Left colon (tissue), 2 donors: Measurements from ENCODE around the gene DEPDC4. TPM values are rescaled to one million over a fixed set of nuclear protein-coding genes. Genes with fewer than 3 reads are reported as not detected.
"Not testable (repeated sequence)": the region's sequence is repeated elsewhere in the genome, so short reads cannot be mapped to it uniquely, and the experiment has no call there.

Source experiments
- ATAC-seq: fragments of 200-7000 bp; cut with Tn5 transposase; one replicate; pipeline ENCODE4 v1.9.1; 2020; ENCODE audit warnings: mild to moderate bottlenecking, moderate library complexity
- DNase-seq, 2 donors: peaks; one replicate each; pipeline ENCODE4 v3.0.0-alpha.2; 2020
- intact Hi-C, 2 donors: fragments of 100-400 bp; cut with DNase I in 1 of 2; cut with micrococcal nuclease in 1 of 2; formaldehyde crosslinking; loops; one replicate each; pipeline versions ENCODE4 v1.11.2 to v1.14.0; 2022; cut with DNase I, micrococcal nuclease
- long read RNA-seq: library from polyadenylated mRNA; unstranded; transcript quantifications from one replicate; pipeline ENCODE4 v2.0.0, GENCODE V29; 2021
- total RNA-seq, 2 donors: library from RNA; stranded (reverse); fragmentation: NEBNext Ultra II Directional; extraction: Animal tissue kit (Norgen Biotek cat#: 25700); gene quantifications; one replicate each; pipeline ENCODE4 v1.2.1, GENCODE V29; 2021
- donor health status: DM: no; HTN: no; CAD: no.
- donor health status: DM: yes; HTN: yes; CAD: no.

Gene DEPDC4
- total RNA-seq, result 1 to 10 TPM; 1.7 to 3.0 TPM
- long read RNA-seq, partial matches to known transcripts, result 0 of 1 reads
- long read RNA-seq, other reads (novel, unspliced or antisense), result 1 of 1 reads

- intact Hi-C loops, result no loop called here
- DNase-seq (peak; percentile 97), ATAC-seq (peak; percentile 90)
These were observed at the start of gene DEPDC4, which contains the start of gene SCYL2 for GRCh38 chr12:100266835-100267602. TSS of gene DEPDC4 (minus strand) at chr12:100267079. CDS start at chr12:100267076, 3 bp downstream. TSS of gene SCYL2 (plus strand) at chr12:100267177. CDS start at chr12:100282971, 15,794 bp downstream.

DNA sequence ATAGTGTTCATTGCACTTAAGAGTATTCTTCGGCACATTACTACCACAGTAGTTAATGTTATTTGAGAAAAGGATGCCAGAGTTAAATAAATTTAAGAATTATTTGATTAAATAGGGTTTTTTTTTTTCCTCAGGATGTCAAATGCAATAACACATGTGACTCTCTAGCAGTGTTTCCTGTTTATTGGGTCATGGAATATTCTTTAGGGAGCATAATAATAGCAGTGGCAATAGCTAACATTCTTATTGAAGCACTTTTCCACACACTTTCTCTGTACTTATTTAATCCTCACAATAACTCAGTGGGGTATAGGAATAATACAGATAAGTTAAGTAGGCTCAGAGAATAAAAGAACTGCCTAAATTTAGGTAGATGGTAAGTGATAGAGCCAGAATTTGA is 44.4 kb upstream of the DEPDC4 start:
- ATAC-seq (no peak), DNase-seq (no peak)
- intact Hi-C loops, result no loop called here

DNA sequence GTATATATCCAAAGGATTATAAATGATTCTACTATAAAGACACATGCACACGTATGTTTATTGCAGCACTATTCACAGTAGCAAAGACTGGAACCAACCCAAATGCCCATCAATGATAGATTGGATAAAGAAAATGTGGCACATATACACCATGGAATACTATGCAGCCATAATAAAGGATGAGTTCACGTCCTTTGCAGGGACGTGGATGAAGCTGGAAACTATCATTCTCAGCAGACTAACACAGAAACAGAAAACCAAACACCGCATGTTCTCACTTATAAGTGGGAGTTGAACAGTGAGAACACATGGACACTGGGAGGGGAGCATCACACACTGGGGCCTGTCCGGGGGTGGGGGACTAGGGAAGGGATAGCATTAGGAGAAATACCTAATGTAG is 41.3 kb upstream of the DEPDC4 start:
- ATAC-seq, DNase-seq, intact Hi-C loops: not testable (repeated sequence)

GRCh38 chr12:100304334-100304733 is 37.5 kb upstream of the DEPDC4 start:
- DNase-seq, intact Hi-C loops, ATAC-seq: not testable (repeated sequence)

GRCh38 chr12:100303831-100304230 is 37.0 kb upstream of the DEPDC4 start:
- intact Hi-C loops, result no loop called here
- ATAC-seq (no peak), DNase-seq (no peak)

DNA sequence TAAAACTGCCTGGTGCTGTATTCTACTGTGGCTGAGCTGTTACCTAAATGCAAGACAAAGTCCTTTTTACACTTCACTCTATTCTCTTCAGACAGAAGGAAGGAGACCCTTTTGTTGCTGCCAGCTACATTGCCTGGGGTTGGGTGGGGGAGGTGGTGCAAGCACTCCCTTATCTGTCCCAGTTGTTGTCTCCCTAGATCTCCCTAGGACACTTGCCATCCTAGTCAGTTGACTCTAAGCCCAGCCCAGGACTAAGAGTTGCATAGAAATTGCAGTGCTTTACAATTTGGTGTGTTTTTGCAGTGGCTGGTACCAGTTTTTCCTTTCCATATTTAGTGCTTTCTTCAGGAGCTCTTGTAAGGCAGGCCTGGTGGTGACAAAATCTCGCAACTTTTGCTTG is 35.2 kb upstream of the DEPDC4 start:
- intact Hi-C loops, result no loop called here
- no peak for DNase-seq
- no peak for ATAC-seq

- no peak for DNase-seq
- no peak for ATAC-seq
- intact Hi-C loops, result no loop called here
These were observed 29.1 kb upstream of the DEPDC4 start for GRCh38 chr12:100295764-100296555.

DNA sequence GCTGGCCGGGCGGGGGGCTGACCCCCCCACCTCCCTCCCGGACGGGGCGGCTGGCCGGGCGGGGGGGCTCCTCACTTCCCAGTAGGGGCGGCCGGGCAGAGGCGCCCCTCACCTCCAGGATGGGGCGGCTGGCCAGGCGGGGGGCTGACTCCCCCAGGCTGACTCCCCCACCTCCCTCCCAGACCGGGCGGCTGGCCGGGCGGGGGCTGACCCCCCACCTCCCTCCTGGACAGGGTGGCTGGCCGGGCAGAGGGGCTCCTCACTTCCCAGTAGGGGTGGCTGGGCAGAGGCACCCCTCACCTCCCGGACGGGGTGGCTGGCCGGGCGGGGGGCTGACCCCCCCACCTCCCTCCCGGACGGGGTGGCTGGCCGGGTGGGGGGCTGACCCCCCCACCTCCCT is 27.5 kb upstream of the DEPDC4 start:
- ATAC-seq, intact Hi-C loops, DNase-seq: not testable (repeated sequence)

GRCh38 chr12:100293017-100293416 is 26.1 kb upstream of the DEPDC4 start:
- intact Hi-C loops, result no loop called here
- ATAC-seq (peak; percentile 41), DNase-seq (no peak)

DNA sequence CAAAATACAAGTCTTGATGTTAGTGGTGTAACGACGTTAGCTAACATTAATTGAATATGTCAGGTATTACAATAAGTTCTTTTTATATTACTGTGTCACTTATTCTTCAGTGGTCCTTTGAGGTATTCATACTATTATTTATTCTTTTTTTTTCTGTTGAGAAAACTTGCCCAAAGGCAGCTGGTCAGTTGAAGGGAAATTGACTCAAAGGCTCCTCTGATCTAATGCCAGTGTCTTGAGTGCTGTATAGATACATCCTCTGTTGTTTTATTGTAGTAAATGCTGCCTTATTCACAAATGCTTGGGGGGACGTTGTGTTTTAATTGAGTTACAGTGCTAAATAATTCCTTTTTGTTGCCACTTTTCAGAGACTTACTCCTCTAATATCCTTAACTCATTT is 23.1 kb upstream of the DEPDC4 start:
- DNase-seq (no peak), ATAC-seq (no peak)
- intact Hi-C loops, result no loop called here

GRCh38 chr12:100289038-100289437 is 22.2 kb upstream of the DEPDC4 start:
- ATAC-seq, result no peak
- no peak for DNase-seq
- intact Hi-C loops, result no loop called here

DNA sequence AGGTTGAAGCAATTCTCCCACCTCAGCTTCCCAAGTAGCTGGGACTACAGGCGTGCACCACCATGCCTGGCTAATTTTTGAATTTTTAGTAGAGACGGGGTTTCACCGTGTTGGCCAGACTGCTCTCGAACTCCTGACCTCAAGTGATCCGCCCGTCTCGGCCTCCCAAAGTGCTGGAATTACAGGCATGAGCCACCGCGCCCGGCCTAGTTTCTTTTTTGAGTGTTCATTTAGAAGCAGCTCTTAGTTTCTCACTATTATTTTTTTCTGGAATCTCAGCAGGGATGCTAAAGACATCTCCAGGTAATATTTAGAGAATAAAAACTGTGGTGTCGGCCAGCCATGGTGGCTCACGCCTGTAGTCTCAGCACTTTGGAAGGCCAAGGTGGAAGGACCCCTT is 17.7 kb upstream of the DEPDC4 start:
- intact Hi-C loops, DNase-seq, ATAC-seq: not testable (repeated sequence)

DNA sequence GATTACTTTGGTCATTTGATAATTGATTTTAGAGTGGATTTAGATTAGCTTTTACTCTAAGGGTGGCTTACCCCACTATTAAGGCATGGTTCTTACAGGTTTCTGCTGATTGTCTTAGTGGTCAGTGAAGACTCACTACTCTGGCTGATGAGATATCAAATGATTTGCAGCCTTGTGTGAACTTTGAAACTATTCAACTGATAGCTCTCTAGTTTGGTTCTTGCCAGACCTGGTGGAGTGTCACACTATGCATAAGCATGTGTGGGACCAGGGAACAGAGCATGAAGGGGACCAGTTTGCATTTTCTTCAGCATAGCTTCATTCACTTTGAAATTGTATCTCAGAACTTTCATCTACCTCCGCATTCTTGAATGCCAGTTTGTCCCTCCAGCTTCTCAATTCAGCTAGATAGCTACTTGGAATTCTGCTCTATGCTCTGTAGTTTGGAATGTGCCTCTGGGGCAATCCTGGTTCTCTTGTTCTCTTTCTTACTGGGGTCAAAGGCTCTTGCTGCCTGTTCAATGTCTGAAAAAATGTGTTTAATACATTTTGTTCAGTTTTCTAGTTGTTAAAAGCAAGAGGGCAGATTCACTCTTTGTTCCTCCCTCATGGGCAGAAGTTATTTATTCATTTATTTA is 12.8 kb upstream of the DEPDC4 start:
- intact Hi-C loops, result no loop called here
- DNase-seq (no peak), ATAC-seq (peak; percentile 67)

DNA sequence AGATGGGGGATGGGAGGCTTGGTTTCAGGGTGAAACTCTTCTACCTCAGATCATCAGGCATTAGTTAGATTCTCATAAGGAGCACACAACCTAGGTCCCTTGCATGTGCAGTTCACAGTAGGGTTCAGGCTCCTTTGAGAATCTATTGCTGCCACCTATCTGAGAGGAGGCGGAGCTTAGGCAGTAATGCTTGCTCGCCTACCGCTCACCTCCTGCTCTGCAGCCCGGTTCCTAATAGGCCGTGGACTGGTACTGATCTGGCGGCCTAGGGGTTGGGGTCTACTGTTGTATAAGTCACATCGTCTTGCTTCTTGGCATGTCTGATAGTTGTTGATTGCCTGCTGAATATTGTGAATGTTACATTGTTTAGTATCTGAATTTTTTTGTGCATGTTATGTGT is 12.3 kb upstream of the DEPDC4 start:
- DNase-seq (no peak), ATAC-seq (no peak)
- intact Hi-C loops, result no loop called here

- intact Hi-C loops, result no loop called here
- peak; percentile 38 for ATAC-seq
- no peak for DNase-seq
These were observed 7.4 kb upstream of the DEPDC4 start for GRCh38 chr12:100274291-100274690.

DNA sequence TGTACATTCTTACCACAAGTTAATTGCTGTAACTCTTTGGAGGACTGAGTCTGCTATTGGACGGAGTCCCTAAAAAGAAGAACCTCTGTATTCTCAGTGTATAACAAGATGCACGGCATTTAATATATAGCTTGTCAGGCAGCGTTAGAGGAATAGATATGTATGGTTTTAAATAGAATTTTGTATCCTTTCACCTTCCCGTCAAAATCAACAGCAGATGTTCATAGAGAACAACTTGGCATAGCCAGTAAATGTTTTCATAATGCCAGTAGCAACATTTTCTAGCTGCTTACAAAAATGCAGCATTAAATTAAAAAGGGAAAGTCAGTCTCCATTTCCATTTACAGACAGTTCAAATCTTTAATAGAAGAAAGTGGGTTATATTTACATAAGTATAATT is 6.9 kb upstream of the DEPDC4 start:
- intact Hi-C loops, result no loop called here
- DNase-seq, result no peak
- ATAC-seq, result no peak

DNA sequence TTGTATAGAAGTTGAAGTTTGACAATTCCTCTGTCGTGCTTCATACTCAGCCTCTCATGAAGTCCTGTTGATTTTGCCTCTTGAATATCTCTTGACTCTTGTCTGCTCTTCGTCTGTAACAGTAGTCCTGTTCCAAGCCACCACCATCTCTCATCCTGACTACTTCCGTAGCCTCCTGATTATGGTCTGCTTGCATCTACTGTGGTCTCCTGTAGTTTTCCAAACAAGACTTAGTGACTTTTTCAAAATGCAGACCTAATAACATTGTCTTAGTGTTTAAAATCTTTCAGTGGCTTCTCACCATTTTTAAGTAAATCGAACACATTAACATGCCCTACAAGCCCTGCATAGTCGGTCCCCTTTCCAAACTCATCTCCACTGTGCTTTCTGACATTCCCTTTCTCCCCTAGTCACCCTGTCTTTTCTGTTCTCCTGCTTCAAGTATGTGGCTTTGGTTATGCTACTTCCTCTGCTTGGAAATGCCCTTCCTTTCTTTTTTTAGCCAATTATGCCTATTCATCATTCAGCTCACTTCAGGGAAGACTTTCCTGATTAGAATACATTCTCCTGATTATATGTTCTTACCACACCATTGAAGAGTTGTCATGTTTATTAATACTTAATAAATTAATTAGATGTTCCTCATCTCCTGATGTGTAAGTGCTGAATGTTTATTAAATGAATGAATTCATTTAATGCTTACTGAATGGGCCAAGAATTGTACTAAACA is 2.1 kb upstream of the DEPDC4 start:
- intact Hi-C loops, result no loop called here
- no peak for DNase-seq
- no peak for ATAC-seq

DNA sequence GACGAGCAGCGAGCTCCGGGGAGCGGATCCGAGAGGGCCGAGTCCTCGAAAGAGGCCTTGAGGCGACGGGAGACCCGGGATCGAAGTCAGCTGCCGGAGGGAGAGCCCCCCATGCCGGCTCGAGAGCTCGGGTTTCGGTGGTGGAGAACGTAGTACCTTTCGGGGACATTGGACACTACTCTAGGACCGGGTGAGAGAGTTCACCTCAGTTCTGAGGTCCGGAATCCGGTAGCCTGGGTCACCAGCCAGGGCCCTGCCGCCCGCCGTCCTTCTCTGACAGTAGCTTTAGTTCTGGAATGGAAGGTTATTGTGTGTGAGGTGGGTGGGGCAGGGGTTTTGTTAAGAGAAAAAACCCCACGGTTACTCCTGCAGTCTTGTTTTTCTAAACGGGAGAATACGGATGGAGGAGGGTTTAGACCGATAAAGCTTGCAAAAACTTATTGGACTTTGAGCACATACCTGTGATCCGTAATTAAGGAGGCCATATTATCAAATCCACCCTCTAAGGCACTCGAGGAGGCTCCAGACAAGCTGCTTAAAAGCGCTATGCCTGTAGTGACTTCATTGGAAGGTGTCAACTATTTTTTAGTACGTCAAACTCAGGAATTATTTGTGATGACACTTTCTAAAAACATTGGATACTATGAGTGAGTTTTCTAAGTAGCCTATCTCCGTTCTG is 863 bp upstream of the DEPDC4 start:
- ATAC-seq (peak; percentile 30), DNase-seq (peak in 1 of 2 donors; percentile 55)
- intact Hi-C loops, result no loop called here

GRCh38 chr12:100266585-100266834 is 369 bp downstream of the DEPDC4 start:
- intact Hi-C loops, result no loop called here
- ATAC-seq (peak; percentile 74), DNase-seq (peak; percentile 96 to 99)
